EH (cell line): Measurements from ENCODE around the gene MAZ.
"Not testable (repeated sequence)": the region's sequence is repeated elsewhere in the genome, so short reads cannot be mapped to it uniquely, and the experiment has no call there.

Experiments used
- DNase-seq: peaks from one replicate; pipeline ENCODE4 v3.0.0-alpha.2; 2015; ENCODE audit warnings: low read depth

Gene MAZ

DNA sequence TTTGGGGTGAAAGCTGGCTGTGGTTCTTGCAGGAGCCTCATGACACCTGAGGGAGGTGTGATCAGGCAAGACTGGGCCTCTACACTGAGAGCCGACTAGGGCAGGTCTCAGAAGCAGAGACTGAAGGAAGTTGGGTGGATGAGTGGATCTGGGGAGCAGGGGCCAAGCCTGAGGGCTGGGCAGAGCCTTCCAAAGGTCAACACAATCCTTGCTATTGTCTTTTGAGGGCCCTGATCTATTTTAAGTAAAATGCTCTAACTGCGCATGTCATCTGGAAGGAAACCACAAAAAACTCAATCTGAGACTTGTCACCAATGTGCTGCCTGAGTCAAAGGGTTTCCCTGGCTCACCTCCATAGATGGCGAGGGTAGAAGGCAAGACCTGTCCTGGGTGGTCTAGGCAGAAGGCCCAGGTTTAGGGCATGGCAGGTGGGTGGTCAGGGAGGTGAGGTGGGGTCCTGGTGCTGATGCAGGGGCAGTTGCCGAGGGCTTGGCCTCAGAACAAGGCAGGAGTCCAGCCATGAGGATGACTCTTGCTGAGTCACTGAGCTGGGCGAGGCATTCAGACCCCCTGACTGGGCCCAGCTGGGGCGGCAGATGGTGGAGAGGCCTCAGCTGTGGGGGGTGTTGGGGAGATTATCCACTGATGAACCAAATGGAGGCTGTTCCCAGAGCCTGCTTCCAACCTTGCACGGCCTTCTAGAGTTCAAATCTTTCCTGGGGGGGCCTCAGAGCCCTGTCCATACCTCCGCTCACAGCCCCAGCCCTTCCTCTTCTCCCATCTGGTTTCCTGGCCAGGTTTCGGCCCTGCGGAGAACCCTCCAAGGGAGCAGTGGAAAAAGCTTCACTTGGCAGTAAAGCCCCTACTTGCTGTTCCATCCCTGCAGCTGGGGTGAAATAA is 19.1 kb downstream of the MAZ start:
- peak; percentile 86 for DNase-seq

DNA sequence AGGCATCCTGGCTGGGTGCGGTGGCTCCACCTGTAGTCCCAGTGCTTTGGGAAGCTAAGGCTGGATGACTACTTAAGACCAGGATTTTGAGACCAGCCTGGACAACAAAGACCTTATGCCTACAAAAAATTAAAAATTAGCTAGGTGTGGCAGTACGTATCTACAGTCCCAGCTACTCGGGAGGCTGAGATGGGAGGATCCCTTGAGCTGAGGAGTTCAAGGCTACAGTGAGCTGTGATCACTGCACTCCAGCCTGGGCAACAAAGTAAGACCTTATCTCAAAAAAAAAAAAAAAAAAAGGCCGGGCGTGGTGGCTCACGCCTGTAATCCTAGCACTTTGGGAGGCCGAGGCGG is 20.0 kb downstream of the MAZ start:
- no peak for DNase-seq

DNA sequence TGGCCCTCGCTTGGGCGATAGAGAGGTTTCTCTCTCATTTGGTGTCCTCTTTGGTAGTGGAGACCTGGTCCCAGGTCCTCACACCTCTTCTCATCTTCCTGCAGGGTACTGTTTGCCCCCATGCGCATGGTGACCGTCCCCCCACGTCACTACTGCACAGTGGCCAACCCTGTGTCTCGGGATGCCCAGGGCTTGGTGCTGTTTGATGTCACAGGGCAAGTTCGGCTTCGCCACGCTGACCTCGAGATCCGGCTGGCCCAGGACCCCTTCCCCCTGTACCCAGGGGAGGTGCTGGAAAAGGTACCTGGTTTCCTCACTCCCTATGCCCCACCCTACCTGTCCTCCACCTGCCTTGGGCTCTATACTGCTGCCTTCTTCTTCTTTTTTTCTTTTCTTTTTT is 24.4 kb downstream of the MAZ start:
- no peak for DNase-seq

DNA sequence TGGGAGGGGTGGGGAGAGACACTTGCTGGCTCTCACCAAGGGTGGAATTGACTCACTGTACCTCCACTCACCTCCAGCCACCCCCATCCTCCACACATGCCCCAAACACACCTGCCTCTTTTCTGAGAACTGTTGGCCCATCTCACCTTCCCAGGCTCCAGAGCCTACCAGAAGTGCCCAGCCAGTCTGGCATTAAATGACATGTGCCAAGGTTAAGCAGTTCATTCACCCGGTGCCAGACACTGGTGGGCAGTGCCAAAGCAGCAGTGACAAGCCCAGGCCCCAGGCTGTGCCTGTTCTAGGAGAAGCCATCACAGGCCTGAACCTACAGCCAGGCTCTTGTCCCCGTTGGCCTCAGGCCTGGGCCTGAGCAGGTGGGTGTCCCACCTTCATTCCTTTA is 25.2 kb downstream of the MAZ start:
- no peak for DNase-seq

DNA sequence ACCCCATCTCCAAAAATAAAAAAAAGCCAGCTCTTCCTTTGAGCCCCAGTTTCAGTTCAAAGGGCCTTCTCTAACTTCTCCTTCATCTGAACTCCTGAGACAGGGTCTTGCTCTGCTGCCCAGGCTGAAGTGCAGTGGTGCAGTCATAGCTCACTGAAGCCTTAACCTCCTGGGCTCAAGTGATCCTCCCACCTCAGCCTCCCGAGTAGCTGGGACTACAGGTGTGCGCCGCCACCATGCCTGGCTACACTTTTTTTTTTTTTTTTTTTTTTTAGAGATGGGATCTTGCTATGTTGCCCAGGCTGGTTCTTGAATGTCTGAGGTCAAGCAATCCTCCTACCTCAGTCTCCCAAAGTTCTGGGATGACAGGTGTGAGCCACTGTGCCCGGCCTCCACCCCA is 26.9 kb downstream of the MAZ start:
- DNase-seq: not testable (repeated sequence)

DNA sequence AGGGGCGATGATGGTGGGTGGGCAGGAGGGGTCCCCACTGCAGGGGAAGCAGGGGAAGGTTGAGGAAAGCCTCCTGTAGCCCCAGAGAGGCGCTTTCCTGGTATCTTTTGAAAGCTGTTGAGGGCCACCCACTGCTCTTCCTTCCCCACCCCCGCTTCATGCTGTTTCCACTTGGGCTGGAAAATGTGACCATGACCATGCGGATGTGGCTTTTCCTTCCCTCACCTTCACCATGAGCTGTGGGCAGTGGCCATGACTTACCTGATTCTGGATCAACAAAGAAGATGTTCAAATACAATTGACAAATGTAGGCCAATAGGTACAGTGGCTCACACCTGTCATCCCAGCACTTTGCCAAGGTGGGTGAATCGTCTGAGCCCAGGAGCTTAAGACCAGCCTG is 27.8 kb downstream of the MAZ start:
- no peak for DNase-seq

DNA sequence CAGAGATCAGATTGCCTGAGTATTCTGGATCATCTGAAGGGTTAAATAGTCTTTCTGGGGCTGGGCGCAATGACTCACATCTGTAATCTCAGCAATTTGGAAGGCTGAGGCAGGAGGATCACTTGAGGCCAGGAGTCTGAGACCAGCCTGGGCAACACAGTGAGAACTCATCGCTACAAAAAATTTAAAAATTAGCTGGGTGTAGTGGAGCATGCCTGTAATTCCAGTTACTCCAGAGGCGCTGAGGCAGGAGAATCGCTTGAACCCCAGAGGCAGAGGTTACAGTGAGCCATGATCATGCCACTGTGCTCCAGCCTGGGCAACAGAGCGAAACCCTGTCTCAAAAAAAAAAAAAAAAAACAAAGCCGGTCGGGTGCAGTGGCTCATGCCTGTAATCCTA is 29.6 kb downstream of the MAZ start:
- DNase-seq: no peak

DNA sequence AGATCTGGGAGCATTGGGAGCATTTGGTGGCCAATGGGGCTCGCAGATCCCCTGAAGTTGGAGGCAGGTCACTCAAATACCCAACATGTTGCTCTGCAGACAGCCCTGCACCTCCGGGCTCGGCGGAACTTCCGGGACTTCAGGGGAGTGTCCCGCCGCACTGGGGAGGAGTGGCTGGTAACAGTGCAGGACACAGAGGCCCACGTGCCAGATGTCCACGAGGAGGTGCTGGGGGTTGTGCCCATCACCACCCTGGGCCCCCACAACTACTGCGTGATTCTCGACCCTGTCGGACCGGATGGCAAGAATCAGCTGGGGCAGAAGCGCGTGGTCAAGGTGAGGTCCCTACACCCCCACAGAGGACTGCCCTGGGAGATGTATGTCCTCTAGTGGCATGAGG is 30.3 kb downstream of the MAZ start:
- no peak for DNase-seq

DNA sequence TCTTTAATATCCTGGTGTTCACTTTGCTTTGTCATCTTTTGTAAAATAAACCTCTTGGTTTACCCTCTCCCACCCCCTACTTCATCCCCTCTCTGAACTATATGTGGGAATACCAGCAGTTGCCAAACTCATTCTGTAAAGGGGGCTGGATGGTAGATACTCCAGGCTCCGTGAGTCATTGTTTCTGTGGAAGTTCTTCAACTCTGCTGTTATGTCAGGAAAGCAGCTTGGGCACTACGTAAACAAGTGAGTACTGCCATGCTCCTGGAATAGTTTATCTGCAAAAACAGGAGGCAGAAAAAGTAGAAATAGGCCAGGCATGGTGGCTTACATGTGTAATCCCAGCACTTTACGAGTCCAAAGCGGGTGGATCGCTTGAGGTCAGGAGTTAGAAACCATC is 31.5 kb downstream of the MAZ start:
- DNase-seq: no peak

DNA sequence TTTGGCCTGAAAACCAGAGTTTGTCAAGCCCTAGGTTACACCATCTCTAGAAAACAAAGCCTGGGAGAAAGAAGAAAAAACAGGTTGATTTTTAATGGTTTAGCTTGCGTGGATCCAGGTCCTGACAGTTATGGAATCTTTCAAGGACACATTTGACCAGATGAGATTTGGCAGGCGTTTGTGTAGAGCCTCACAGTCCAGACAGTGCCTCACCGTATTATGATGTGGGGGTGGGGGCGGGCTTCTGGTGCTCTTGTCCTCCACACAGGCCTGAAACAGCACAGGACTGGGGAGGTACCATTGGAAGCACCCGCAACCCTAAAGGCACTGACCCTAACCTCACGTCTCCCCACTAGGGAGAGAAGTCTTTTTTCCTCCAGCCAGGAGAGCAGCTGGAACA is 33.5 kb downstream of the MAZ start:
- no peak for DNase-seq

DNA sequence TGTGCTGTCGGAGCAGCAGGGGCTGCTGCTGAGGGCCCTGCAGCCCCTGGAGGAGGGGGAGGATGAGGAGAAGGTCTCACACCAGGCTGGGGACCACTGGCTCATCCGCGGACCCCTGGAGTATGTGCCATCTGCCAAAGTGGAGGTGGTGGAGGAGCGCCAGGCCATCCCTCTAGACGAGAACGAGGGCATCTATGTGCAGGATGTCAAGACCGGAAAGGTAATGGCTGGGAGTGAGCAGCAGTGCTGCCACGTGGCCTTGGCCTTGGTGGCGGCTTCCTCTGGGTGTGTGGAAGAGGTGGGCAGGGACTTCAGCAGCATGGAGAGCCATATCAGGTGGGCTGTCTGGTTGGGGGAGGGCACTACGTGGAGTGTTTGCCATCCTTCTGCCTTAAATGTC is 33.9 kb downstream of the MAZ start:
- no peak for DNase-seq

DNA sequence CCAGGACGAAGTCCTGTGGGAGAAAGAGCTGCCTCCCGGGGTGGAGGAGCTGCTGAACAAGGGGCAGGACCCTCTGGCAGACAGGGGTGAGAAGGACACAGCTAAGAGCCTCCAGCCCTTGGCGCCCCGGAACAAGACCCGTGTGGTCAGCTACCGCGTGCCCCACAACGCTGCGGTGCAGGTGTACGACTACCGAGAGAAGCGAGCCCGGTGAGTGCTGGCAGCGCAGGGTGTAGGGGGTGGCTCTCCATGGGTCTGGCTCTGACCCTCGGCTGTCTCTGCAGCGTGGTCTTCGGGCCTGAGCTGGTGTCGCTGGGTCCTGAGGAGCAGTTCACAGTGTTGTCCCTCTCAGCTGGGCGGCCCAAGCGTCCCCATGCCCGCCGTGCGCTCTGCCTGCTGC is 35.3 kb downstream of the MAZ start:
- DNase-seq: no peak

DNA sequence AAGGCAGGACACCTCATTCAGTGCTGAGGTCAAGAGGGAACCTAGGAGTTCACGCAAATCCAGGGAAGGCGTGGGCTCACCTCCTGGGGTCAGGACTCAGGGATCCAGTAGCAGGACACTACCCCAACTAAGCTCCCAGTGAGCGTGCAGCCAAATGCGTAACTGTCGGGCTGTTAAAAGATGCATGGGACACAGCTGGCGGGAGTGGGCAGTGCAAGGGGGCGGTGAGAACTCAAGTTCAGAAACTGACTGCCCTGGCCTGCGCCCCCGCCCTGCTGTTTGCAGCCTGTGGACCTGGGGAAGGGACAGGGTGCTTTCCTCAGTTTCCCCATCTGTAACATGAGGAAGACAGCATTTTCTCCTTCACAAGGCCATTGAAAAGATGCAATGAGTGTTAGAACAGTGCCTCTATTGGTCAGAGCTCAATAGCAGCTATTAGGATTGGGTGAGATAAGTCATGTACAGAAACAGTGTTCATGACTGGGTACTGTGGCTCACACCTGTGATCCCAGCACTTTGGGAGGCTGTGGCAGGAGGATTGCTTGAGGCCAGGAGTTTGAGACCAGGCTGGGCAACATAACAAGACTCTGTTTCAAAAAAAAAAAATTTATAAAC is 36.5 kb downstream of the MAZ start:
- no peak for DNase-seq

DNA sequence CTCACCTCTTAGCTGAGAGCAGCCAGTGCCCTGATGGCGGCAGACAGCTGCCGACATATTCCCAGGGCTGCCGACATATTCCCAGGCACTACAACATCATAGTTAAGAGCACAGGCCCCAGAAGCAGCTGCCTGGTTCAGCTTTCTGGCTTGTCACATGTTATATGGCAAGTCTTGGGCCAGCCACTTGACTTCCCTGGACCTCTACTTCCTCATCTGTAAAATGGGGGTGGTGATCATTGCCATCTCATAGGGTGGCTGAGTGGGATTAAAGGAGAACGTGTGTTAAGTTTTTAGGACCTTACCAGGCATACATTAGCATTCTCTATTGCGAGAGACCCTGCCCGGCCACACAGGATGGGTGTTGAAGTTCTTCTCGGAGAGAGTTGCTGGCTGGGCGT is 37.6 kb downstream of the MAZ start:
- DNase-seq: no peak

DNA sequence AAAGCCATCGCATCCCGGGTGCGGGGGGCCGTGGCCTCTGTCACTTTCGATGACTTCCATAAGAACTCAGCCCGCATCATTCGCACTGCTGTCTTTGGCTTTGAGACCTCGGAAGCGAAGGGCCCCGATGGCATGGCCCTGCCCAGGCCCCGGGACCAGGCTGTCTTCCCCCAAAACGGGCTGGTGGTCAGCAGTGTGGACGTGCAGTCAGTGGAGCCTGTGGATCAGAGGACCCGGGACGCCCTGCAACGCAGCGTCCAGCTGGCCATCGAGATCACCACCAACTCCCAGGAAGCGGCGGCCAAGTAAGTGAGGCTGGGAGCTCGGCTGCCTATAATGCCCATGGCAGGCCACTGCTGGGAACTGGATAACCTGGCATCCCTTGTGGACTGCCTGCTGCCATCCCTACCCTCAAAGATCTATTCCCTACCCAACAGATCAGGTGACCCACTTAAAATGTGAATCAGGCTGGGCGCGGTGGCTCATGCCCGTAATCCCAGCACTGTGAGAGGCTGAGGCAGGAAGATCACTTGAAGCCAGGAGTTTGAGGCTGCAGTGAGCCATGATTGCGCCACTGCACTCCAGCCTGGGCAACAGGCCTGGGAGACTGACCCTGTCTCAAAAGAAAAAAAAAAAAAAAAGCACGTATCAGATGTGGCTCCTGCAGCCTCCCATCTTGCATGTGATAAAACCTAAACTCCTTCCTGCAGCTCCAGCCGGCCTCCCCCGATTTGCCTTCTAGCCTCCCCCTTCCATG is 38.4 kb downstream of the MAZ start:
- no peak for DNase-seq

DNA sequence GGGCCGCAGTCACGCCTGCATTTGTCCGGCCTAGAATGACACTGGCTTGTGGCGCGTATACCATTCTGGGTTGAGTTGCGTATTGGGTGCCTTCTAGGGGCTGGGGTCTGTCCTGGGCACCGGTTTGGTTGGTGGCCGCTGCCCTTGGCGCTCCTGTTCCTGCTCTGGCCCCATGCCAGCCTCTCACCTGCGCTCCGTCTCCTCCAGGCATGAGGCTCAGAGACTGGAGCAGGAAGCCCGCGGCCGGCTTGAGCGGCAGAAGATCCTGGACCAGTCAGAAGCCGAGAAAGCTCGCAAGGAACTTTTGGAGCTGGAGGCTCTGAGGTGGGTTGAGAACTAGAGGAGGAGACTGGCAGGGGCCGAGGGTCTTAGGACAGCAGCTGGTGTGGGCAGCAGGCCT is 39.3 kb downstream of the MAZ start:
- no peak for DNase-seq

DNA sequence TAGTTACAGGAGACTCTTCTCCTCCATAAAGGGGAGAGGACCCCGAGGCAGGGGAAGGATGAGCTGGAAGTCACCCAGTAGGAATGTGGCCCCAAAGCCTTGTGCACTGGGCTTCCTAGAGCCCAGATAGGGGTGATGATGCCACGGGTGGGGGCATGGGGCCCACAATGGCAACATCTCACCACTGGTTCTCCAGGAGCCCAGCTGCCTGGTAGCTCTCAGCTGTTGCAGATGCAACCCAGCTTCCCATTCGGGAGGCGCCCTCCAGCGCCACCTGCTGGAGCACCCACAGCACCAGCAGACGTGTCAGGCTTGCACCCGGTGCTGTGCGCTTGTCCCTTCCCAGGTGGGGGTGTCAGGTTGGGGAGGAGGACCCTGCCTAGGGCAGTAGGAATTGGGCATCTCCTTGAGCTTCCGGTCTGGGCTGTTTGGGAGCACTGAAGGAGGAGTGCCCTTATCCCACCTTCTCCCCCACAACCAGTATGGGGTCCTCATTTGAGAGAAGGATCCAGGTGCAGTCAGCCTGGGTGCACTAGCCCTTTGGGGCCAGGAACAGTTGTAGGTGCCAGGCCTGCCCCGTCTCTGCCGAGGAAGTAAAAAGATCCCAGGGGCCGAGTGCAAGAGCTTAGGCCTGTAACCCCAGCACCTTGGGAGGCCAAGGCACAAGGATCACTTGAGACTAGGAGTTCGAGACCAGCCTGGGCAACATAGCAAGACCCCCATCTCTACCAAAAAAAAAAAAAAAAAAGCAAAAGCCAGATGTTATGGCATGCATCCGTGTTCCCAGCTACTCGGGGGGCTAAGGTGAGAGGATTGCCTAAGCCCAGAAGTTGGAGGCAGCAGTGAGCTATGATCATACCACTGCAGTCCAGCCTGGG is 42.3 kb downstream of the MAZ start:
- DNase-seq: peak; percentile 72

DNA sequence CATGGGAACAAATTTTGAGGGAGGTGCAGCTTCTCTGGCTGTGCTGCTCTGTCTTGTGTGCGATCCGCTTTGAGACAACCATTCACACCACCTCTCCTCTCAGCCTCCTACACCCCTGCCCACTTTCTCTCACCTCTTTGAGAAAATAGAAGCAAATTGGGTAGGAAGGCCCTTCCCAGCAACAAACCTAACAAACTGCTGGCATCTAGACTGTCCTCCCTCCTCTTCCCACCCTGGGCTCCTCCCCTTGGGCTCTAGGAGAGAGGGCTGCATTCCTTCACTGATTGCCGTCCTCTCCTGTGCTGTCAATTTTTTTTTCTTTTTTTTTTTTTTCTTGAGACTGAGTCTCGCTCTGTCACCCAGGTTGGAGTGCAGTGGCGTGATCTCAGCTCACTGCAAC is 43.2 kb downstream of the MAZ start:
- DNase-seq: no peak

DNA sequence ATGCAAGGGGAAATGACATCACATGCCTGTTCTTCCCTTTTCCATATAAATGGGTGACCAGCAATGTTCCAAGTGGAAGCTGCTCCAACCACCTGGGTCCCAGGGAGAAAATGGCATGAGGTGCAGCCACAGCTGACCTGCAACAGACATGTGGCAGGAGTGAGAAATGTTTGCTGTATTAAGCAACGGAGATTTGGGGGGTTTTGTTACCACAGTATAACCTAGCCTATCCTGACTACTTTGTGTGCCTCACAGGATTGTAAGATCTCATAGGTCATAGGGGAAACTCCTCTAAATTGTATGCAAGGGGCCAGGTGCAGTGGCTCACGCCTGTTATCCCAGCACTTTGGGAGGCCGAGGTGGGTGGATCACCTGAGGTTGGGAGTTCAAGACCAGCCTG is 44.7 kb downstream of the MAZ start:
- no peak for DNase-seq

DNA sequence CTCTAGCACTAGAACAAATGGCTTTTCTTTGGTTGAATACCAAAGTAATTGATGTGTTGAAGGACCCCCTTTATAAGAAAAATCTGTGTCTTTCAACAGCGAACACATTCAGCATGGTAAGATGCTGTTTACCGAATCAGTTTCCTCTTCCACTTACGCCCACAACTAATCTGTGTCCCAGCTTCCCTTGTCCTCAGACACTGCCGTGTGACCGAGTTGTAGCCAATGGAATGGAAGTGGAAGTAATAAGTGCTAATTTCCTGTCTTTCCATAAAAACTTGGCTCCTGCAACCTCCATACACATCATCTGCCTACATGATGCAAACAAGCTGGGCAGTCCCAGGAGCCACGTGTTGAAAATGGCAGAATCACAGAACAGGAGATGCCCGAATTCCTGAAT is 46.3 kb downstream of the MAZ start:
- peak; percentile 81 for DNase-seq

DNA sequence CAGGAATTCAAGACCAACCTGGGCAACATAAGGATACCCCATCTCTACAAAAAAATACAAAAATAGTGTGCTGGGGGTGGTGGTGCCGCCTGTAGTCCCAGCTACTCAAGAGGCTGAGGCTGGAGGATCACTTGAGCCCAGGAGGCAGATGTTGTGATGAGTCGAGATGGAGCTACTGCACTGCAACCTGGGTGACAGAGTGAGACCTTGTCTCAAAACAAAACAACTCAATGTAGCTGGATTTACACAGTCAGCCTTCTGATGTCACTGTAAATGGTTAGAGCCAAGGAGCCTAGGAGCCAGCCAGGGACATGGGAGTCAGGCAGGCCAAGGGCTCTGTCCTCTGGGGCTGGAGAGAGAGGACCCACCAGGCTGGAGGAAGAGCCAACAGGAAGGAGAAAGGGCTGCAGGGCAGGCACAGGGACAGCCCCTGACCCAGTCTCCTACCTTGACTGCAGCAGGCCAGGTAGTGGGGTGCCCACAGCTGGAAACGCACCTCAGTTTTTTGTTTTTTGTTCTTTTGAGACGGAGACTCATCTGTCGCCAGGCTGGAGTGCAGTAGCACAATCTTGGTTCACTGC is 48.3 kb downstream of the MAZ start:
- DNase-seq: no peak
